Measurements from ENCODE around the gene NT5C3B.

The NT5C3B gene

DNA sequence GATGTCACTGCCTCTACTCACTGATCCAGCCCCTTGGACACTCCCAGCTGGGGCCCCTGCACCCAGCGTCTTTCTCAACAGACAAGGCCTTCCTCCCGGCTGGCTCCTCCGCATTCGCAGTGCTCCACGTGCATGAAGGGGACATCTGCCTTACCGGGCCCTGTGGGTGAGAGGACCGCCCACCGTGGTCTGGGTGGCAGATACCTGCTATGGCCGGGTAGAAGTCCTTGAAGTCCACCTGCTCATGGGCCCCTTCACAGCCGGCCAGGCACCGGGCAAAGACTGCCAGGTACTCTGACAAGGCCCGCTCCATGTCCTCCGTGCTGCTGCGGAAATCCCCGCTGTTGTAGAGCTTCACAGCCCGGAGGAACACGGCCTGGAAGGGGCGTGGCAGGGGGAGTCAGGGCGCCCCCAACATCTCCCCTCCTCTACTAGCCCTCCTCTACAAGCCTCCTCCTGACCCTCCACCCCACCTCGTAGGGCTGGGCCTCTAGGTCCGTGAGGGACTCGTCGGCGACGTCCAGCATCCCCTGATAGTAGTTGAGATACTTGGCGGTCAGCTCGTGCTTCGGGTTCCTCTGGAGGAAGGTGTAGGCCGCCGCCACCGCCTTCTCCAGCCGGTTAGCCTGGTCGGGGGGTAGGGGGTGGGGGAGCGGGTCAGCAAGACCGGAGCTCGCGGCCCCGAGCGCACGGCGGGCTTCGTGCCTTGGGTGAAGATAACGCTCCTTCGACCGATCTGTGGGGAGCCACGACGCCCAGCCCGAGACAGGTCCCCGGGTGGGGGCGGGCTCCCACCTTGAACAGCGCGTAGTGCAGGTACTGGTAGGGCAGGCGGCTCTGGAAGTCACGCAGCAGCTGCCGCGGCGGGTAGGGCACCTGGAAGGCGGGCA is 25.1 kb downstream of the NT5C3B start:
- peak; percentile 57 for DNase-seq (ENCODE audit: low spot score)

DNA sequence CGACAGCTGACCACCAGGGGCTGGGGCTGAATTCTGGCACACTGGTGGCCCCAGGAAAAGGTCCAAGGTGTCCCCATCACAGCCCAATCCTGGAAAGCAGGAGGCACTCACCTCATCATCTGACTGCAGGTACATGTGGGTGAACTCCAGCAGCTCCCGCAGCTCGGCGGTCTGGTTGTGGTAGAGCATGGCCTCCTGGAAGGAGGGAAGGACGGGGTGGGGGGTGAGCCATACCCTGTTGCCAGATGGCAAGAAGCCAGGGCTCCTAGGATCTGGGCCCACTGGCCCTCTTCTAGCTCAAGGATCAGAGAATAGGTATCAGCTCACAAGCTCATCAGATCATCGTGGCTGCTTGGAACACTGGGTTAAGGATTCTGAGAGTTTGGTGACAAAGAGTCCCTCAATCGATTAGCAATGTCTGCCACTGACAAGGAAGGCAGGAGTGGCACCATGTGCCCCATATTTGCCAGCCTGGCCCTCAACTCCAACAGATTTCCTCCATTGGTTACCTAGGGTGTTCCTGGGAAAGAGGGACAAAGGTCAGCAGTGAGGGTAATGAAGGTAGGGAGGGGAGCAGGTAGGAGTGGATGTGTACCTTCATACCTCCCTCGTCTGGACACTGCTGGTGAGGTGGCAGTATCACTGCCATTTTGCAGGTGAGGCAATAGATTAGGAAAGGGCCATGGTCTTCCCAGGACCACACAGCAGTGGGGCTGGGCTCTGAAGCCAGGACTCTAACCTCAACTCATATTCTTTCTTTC is 29.2 kb downstream of the NT5C3B start:
- no peak for DNase-seq (ENCODE audit: low spot score)

- DNase-seq (ENCODE audit: low spot score) = no peak
Measured at GRCh38 chr17:41803049-41804020, 32.7 kb downstream of the NT5C3B start.

GRCh38 chr17:41801374-41802271 is 34.4 kb downstream of the NT5C3B start:
- DNase-seq (ENCODE audit: low spot score) = peak; percentile 85

DNA sequence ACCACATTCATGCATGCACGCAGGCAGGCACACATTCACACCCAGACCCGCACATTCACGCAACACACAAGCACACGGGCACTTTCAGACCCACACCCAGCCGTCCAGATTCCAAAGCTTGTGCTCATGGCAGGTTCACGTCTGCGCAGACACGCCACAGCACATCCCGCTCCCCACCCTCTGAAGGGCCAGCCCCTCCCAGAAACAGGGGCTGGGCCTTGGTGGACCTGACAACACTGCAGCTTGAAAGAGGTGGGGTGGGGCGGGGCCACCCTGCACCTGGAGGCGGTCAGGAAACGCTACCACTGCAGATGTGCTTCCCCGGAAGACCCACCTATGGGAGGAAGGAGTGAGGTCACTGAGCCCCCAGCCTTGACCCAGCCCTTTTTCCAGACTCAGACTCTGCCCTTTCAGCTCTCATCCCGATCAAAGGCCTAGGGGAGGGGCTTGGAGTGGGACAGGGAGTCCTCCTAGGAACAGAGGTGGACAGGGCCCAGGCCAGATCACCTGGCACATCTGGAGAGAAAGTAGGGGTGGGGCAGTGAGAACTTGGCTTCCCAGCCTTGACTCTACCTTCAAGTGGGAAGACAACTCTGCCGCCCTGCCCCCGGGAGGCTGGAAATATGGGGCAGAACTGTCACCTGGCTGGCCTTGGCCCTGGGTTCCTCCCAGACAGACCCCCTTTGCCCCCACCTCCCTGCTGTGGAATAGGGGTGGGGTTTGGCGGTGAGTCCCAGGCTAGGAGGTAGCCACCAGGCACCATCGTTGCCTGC is 35.2 kb downstream of the NT5C3B start:
- peak; percentile 77 for DNase-seq (ENCODE audit: low spot score)

GRCh38 chr17:41799366-41799765 is 36.7 kb downstream of the NT5C3B start:
- DNase-seq (ENCODE audit: low spot score) = no peak

- DNase-seq (ENCODE audit: low spot score) = no peak
Measured at GRCh38 chr17:41797377-41797776, 38.7 kb downstream of the NT5C3B start.

DNA sequence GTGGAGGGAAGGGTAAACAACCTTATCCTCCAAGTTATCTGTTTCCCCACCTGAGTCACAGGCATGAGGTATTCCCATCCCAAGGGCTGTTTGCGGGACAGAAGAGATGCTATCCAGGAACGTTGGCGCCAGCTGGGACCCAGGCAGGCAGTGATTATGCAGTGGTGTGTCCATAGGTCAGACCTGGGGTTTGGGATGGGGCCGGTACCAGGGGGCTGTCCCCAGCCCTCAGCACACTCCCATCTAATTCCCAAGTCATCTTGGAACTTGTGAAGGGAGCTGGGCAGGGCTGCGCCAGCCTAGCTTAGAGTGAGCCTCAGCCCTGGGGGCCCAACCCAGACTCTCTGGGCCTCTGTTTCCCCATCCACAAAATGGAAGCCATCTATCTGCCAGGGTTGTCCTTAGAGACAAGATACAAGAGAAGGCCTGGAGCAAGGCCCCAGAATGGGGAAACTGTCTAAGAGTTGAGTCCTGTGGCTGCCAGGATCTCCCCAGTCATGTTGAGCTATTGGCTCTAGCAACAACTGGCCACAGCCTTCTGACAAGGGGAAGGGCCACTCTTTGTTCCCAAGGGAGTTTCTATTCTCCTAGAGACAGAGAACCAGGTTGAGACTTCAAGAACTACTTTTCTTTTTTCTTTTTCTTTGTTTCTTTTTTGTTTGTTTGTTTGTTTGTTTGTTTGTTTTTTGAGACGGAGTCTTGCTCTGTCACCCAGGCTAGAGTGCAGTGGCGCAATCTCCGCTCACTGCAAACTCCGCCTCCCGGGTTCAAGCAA is 39.7 kb downstream of the NT5C3B start:
- no peak for DNase-seq (ENCODE audit: low spot score)

GRCh38 chr17:41794540-41794975 is 41.5 kb downstream of the NT5C3B start:
- no peak for DNase-seq (ENCODE audit: low spot score)

GRCh38 chr17:41793784-41794539 is 42.1 kb downstream of the NT5C3B start:
- no peak for DNase-seq (ENCODE audit: low spot score)

DNA sequence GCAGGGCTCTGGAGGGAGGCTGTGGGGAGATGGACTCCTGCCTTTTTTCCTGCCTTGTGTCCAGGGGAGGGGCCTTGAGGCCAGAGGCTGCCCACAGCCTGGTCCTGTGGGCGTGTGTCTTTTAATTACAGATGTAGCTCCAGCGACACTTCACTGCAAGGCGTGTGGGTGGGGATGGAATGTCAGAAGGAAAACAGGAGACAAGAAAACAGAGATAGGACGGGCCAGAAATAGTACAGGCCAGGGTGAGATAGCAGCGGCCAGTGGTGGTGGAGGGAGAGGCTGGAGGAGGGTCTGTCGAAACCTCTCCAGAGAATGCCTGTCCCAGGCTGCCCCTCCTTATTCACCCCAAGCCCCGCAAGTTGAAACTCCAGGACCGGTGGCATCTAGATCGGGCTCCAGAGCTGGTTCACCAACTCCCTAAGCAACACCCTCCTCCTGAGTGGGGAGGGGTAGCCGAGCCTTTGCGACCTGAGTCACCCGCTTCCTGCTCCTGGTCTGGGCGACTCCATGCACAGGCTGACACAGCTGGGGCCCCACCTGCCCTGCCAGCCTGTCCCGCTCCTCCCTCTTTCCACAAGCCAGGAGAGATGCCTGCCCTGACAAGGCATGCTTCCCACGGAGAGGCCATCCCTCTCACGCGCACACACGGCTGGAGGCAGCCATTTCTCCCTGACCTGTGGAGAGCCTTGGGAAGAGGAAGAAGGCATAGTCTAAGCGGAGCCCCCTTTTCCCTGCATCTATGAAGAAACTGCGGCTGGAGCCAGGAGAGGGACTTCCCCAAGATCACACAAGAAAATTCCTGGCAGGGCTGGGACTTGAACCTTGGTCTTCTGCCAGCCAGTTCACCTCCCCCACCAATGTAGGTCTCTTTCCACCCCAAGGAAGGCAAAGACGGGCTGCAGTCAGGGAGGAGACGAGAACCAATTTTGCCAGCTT is 42.9 kb downstream of the NT5C3B start:
- no peak for DNase-seq (ENCODE audit: low spot score)

- no peak for DNase-seq (ENCODE audit: low spot score)
Measured at GRCh38 chr17:41787021-41787418, 49.0 kb downstream of the NT5C3B start.

DNA sequence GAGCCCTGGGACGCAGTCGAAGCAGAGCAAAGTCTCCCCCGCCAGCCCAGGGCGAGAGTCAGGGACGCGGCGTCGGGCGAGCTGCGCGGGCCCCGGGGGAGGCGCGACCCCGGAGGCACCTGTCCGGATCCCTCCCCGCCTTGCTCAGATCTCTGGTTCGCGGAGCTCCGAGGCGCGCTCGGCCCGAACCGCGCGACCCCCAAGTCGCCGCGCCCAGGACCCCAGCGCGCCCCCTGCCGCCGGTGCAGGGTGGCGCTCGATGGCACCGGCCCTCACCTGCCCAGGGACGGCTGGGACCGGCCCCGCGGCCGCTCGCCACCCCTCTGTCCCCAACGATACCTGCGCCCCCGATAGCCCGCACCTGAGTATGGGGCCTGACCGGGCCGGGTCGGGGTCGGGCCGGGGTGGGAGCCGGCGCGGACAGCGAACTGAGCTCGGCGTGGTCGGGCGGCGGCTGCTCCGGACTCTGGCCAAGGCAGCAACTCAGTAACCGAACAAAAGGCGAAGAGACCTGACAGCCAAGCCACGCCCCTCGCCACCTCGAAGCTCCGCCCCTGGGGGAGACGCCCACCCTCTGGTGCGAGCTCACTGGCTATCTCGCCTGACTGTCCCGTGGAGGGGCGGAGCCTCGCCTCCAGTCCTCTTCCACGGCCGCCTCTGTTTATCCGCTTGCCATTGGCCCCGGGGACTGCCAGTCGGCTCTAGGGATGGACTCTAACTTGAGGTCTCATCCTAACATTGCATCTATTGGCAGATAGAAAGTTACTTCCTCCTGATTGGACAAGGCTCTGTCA is 49.6 kb downstream of the NT5C3B start, which contains the start of gene JUP:
JUP (minus strand) TSS at position 485 of the 794 bp plus-strand sequence. CDS start 14,857 bp downstream, outside the sequence.
- peak; percentile 93 for DNase-seq (ENCODE audit: low spot score)

DNA sequence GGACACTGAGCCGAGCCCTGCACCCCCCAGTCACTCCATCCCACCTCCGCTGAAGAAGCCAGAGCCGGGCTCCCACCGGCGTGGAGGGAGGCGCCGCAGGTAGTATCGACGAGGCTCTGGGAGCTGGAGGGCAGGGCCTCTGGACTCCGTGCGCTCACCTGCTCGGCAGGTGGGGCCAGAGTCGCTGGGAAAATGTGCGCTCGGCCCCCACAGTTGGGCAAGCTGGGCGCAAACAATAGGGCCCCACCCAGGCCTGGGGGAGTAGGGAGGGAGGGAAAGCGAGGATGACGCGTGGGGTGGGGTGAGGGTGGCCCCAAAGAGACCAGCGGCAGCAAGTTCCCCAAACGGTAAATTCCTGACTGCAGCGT is 50.2 kb downstream of the NT5C3B start:
- DNase-seq (ENCODE audit: low spot score) = no peak

DNA sequence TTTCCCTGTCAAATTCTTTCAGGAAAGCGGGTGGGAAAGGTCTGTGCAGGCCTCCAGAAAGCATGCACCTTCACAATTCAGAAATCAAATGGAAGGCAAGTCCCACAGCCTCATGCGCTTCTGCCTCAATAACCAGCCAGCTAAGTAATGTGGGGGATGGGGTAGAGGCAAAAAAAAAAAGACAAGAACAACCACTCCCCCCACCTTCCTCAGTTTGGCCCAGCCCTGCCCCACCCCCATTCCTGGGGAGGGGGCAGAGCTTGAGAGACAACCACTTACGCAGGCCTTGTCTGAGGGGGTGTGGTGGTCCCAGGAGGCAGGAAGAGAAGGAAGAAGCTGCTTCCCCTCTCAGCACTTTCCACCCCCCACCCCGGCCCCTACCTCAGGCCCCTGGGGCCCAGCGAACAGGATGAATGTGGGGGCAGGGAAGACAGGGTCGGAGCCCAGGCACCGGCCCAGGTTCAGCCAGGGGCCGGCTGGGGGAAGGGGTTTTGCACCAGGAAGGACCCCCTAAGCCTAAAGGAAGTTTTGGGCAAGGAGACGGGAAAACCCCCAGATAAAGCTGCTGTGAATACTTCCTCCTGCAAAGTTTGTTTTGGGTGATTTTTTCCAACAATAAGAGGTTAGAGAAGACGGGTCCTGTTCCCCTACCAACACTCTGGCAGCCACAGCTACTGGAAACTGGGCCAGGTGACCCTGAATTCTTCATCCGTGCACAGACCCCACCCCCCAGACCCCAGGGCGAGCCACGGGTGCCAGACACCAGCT is 50.8 kb downstream of the NT5C3B start:
- DNase-seq (ENCODE audit: low spot score) = peak; percentile 59
